Liver (tissue), 9 donors: ENCODE measurements around the gene ENTPD6. TPM values are rescaled to one million over a fixed set of nuclear protein-coding genes. Genes with fewer than 3 reads are reported as not detected.

Source experiments
- DNase-seq: peaks from one replicate; pipeline ENCODE4 v3.0.0-alpha.2; 2017; ENCODE audit warnings: low spot score
- H3K27ac ChIP-seq, 2 donors: one replicate each; pipeline ENCODE4 v1.7.0; 2013; ENCODE audit warnings: inconsistent platforms in 2 of 2, low read length in 2 of 2, control low read depth in 1 of 2, low read depth in 1 of 2, mild to moderate bottlenecking in 1 of 2
- H3K27me3 ChIP-seq, 4 donors: one replicate each; pipeline versions ENCODE4 v1.6.1 to v1.7.0; 2013; ENCODE audit warnings: low read length in 3 of 4, inconsistent platforms in 1 of 4, mild to moderate bottlenecking in 1 of 4, moderate library complexity in 1 of 4; ENCODE audit not compliant: control insufficient read depth in 4 of 4, insufficient read depth in 4 of 4
- H3K36me3 ChIP-seq, 4 donors: one replicate each; pipeline versions ENCODE4 v1.6.1 to v1.7.0; 2013; ENCODE audit warnings: low read length in 3 of 4, mild to moderate bottlenecking in 3 of 4, low read depth in 1 of 4, moderate library complexity in 1 of 4; ENCODE audit not compliant: control insufficient read depth in 4 of 4, insufficient read depth in 3 of 4
- H3K4me1 ChIP-seq, 4 donors: one replicate each; pipeline versions ENCODE4 v1.6.1 to v1.7.0; 2013; ENCODE audit warnings: low read length in 3 of 4, mild to moderate bottlenecking in 3 of 4, moderate library complexity in 1 of 4; ENCODE audit not compliant: control insufficient read depth in 4 of 4, insufficient read depth in 4 of 4
- H3K4me3 ChIP-seq, 3 donors: one replicate each; pipeline versions ENCODE4 v1.6.1 to v1.7.0; 2013; ENCODE audit warnings: low read length in 3 of 3, control low read depth in 1 of 3, low read depth in 1 of 3, mild to moderate bottlenecking in 1 of 3
- H3K9ac ChIP-seq, 2 donors: one replicate each; pipeline ENCODE4 v1.7.0; 2013; ENCODE audit warnings: low read length in 2 of 2, mild to moderate bottlenecking in 2 of 2, moderate library complexity in 2 of 2, control low read depth in 1 of 2, low read depth in 1 of 2
- H3K9me3 ChIP-seq, 4 donors: one replicate each; pipeline versions ENCODE4 v1.6.1 to v1.7.0; 2013; ENCODE audit warnings: low read length in 3 of 4; ENCODE audit not compliant: control insufficient read depth in 4 of 4
- EGR1 ChIP-seq, 2 donors: IDR thresholded peaks; 2 replicates each; pipeline ENCODE4 v1.6.1; 2016 to 2018; ENCODE audit warnings: antibody characterized with exemption in 2 of 2, low read depth in 2 of 2
- FOXA1 ChIP-seq: IDR thresholded peaks from 2 replicates; pipeline ENCODE4 v1.6.1; 2016; ENCODE audit warnings: antibody characterized with exemption
- FOXA2 ChIP-seq: IDR thresholded peaks from 2 replicates; pipeline ENCODE4 v1.6.1; 2016; ENCODE audit warnings: antibody characterized with exemption
- GABPA ChIP-seq, 2 donors: IDR thresholded peaks in 1 of 2; conservative IDR thresholded peaks in 1 of 2; 2 replicates each; pipeline ENCODE4 v1.6.1; 2016; ENCODE audit warnings: antibody characterized with exemption in 2 of 2, mild to moderate bottlenecking in 1 of 2, moderate library complexity in 1 of 2
- HNF4A ChIP-seq, 2 donors: conservative IDR thresholded peaks; 2 replicates each; pipeline ENCODE4 v1.6.1; 2016; ENCODE audit warnings: antibody characterized with exemption in 2 of 2, mild to moderate bottlenecking in 2 of 2
- HNF4G ChIP-seq: IDR thresholded peaks from 2 replicates; pipeline ENCODE4 v1.6.1; 2016; ENCODE audit warnings: antibody characterized with exemption
- JUND ChIP-seq, 2 donors: IDR thresholded peaks; 2 replicates each; pipeline ENCODE4 v1.6.1; 2016; ENCODE audit warnings: antibody characterized with exemption in 2 of 2
- NR2F2 ChIP-seq: IDR thresholded peaks from 2 replicates; pipeline ENCODE4 v1.6.1; 2016; ENCODE audit warnings: antibody characterized with exemption
- RAD21 ChIP-seq, 2 donors: IDR thresholded peaks; 2 replicates each; pipeline ENCODE4 v1.6.1; 2016; ENCODE audit warnings: antibody characterized with exemption in 2 of 2, mild to moderate bottlenecking in 2 of 2
- RXRA ChIP-seq, 2 donors: IDR thresholded peaks; 2 replicates each; pipeline ENCODE4 v1.6.1; 2017 to 2018; ENCODE audit warnings: antibody characterized with exemption in 2 of 2, mild to moderate bottlenecking in 1 of 2
- SP1 ChIP-seq: IDR thresholded peaks from 2 replicates; pipeline ENCODE4 v1.6.1; 2018; ENCODE audit warnings: antibody characterized with exemption, mild to moderate bottlenecking
- TAF1 ChIP-seq: conservative IDR thresholded peaks from 2 replicates; pipeline ENCODE4 v1.6.1; 2016; ENCODE audit warnings: antibody characterized with exemption, mild to moderate bottlenecking
- YY1 ChIP-seq: IDR thresholded peaks from 2 replicates; pipeline ENCODE4 v1.6.1; 2016; ENCODE audit warnings: antibody characterized with exemption, mild to moderate bottlenecking
- WGBS: extraction: QIAGEN DNeasy Blood & Tissue Kit; methylation state at CpG from one replicate; pipeline ENCODE4 v1.1.7; 2013; 5-methylcytosine and 5-hydroxymethylcytosine counted together
- polyA plus RNA-seq, 2 donors: library from polyadenylated mRNA; stranded (reverse) in 1 of 2; unstranded in 1 of 2; fragments of 200-250 nt in 1 of 2; fragments of >200 nt in 1 of 2; fragmentation: Nextera tagmentation in 1 of 2; extraction: Ambion mirVana in 1 of 2; gene quantifications; one replicate each; pipeline versions ENCODE4 v1.2.1 to v1.2.3, GENCODE V29; 2013 to 2015
- total RNA-seq, 2 donors: library from RNA; depleted of rRNA; stranded (reverse); fragments of >200 nt; gene quantifications; one replicate each; pipeline ENCODE4 v1.2.3, GENCODE V29; 2014
- TF ChIP-seq, protein P1 (sequence below): fragments of 150-350 bp; IDR thresholded peaks from 2 replicates; pipeline ENCODE4 v1.5.1; 2017; ENCODE audit warnings: improper control_type of control experiment, low read depth, low read length; ENCODE audit not compliant: missing input control
- TF ChIP-seq, protein P2 (sequence below): IDR thresholded peaks from 2 replicates; pipeline ENCODE4 v1.6.1; 2016; ENCODE audit warnings: antibody characterized with exemption
- TF ChIP-seq, protein P3 (sequence below): IDR thresholded peaks from 2 replicates; pipeline ENCODE4 v1.6.1; 2016; ENCODE audit warnings: antibody characterized with exemption
- TF ChIP-seq, protein P4 (sequence below): IDR thresholded peaks from 2 replicates; pipeline ENCODE4 v1.6.1; 2016; ENCODE audit warnings: antibody characterized with exemption
- TF ChIP-seq, protein P5 (sequence below): IDR thresholded peaks from 2 replicates; pipeline ENCODE4 v1.6.1; 2016; ENCODE audit warnings: antibody characterized with exemption, mild to moderate bottlenecking
- donor health status: healthy.
- donor health status: healthy.
- donor health status: healthy.
- donor health status: healthy.
- donor health status: healthy.

ENTPD6 gene
- total and polyA plus RNA-seq, 4 donors, result 14.9 to 29.9 (median 24.4) TPM

DNA sequence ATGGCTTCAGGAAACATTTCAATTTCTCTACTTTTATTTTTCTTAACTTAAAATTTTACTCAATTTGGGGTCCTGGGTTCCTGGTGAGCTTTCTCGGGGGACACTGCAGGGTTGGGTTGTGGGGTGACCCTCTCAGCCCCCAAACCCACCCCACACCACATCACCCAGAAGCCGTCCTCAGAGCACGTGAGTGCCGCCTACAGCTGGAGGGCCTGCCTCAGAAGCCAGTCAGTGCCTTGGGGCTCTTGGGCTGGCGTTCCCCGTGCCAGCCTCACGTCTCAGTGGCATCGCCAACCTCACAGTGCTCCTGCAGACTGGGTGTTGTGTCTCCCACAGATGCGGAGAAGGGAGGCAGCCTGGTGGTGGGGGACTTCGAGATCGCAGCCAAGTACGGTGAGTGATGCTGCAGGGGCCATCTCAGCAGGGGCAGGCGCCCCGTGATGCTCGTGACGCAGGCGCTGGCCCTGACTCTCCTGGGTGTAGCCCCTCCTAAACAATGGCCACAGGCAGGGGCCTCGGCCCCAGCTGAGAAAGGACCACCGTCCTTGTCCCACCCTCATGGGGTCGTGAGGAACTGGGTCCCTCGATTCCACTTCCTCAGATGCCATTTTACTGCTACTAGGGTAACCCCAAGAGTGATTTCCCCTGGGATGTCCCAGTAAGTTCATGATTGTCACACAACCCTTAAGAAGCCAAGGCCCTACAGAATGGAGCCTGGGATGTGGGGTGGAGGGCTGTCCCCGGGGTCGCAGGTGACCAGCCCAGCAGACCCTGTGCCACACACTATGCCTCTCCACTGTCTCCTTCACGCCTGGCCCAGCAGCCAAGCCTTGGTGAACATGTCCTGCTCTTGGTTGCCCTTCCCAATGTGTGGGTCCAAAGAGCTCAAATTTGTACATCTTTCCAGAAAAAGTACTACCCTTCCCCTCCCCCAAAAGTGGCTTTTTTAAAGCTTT lies 28.5 kb downstream of the ENTPD6 start:
- peaks cover 8 to 26% (median 18%) of the 10 kb centered on the region in 4 donors for H3K4me1 ChIP-seq
- TF ChIP-seq, protein P1, sequence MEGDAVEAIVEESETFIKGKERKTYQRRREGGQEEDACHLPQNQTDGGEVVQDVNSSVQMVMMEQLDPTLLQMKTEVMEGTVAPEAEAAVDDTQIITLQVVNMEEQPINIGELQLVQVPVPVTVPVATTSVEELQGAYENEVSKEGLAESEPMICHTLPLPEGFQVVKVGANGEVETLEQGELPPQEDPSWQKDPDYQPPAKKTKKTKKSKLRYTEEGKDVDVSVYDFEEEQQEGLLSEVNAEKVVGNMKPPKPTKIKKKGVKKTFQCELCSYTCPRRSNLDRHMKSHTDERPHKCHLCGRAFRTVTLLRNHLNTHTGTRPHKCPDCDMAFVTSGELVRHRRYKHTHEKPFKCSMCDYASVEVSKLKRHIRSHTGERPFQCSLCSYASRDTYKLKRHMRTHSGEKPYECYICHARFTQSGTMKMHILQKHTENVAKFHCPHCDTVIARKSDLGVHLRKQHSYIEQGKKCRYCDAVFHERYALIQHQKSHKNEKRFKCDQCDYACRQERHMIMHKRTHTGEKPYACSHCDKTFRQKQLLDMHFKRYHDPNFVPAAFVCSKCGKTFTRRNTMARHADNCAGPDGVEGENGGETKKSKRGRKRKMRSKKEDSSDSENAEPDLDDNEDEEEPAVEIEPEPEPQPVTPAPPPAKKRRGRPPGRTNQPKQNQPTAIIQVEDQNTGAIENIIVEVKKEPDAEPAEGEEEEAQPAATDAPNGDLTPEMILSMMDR, result no peak
- TF ChIP-seq HNF4G, result no peak
- TF ChIP-seq, protein P2, sequence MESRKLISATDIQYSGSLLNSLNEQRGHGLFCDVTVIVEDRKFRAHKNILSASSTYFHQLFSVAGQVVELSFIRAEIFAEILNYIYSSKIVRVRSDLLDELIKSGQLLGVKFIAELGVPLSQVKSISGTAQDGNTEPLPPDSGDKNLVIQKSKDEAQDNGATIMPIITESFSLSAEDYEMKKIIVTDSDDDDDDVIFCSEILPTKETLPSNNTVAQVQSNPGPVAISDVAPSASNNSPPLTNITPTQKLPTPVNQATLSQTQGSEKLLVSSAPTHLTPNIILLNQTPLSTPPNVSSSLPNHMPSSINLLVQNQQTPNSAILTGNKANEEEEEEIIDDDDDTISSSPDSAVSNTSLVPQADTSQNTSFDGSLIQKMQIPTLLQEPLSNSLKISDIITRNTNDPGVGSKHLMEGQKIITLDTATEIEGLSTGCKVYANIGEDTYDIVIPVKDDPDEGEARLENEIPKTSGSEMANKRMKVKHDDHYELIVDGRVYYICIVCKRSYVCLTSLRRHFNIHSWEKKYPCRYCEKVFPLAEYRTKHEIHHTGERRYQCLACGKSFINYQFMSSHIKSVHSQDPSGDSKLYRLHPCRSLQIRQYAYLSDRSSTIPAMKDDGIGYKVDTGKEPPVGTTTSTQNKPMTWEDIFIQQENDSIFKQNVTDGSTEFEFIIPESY, result no peak
- no peaks in the 10 kb centered on the region for H3K9me3 ChIP-seq
- peaks cover 0 to 11% (median 0%) of the 10 kb centered on the region in 4 donors for H3K36me3 ChIP-seq
- no peak overlapping the region for H3K27ac ChIP-seq
- DNase-seq, result no peak
- 96% methylated on average over 24 of the region's 24 CpGs for WGBS
- no peak overlapping the region for H3K4me3 ChIP-seq
- H3K9ac ChIP-seq, result no peak overlapping the region
- no peaks in the 10 kb centered on the region for H3K27me3 ChIP-seq

DNA sequence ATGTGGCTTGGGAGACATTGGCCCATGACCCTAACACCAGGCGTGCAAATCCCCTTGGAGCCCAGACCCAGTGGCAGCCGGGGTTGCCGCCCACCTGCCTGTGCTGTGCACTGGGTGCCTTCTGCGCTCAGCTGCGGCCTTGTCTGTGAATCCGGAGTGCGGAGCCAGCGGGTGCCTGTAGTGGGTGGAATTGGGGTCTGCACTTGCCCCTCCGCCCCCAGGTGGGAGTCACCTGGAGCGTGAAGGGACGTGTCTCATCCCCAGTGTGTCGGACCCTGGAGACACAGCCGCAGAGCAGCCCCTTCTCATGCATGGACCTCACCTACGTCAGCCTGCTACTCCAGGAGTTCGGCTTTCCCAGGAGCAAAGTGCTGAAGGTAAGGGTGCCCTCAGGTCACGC lies 29.4 kb downstream of the ENTPD6 start:
- no peak for DNase-seq
- no peak overlapping the region for H3K4me3 ChIP-seq
- no peak overlapping the region for H3K9ac ChIP-seq
- 98% methylated on average over 16 of the region's 16 CpGs for WGBS
- no peak overlapping the region for H3K27ac ChIP-seq
- peaks cover 8 to 26% (median 18%) of the 10 kb centered on the region in 4 donors for H3K4me1 ChIP-seq
- TF ChIP-seq JUND (IDR thresholded peaks at IDR 0.05), result no peak
- TF ChIP-seq, protein P3, sequence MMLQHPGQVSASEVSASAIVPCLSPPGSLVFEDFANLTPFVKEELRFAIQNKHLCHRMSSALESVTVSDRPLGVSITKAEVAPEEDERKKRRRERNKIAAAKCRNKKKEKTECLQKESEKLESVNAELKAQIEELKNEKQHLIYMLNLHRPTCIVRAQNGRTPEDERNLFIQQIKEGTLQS, result no peak
- no peak for TF ChIP-seq FOXA1
- TF ChIP-seq GABPA (IDR thresholded peaks at IDR 0.05 in 1 of 2, conservative IDR thresholded peaks at IDR 0.05 in 1 of 2), result no peak
- no peak for TF ChIP-seq HNF4G
- TF ChIP-seq NR2F2, result no peak
- TF ChIP-seq RAD21 (IDR thresholded peaks at IDR 0.05), result no peak
- no peak for TF ChIP-seq EGR1 (IDR thresholded peaks at IDR 0.05; ENCODE audit: low read depth in 2 of 2)
- no peak for TF ChIP-seq SP1
- no peak for TF ChIP-seq YY1
- TF ChIP-seq, protein P2, result no peak
- no peak for TF ChIP-seq HNF4A (conservative IDR thresholded peaks at IDR 0.05)
- TF ChIP-seq, protein P4, sequence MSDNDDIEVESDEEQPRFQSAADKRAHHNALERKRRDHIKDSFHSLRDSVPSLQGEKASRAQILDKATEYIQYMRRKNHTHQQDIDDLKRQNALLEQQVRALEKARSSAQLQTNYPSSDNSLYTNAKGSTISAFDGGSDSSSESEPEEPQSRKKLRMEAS, result no peak
- no peak for TF ChIP-seq RXRA (IDR thresholded peaks at IDR 0.05)
- TF ChIP-seq, protein P5, sequence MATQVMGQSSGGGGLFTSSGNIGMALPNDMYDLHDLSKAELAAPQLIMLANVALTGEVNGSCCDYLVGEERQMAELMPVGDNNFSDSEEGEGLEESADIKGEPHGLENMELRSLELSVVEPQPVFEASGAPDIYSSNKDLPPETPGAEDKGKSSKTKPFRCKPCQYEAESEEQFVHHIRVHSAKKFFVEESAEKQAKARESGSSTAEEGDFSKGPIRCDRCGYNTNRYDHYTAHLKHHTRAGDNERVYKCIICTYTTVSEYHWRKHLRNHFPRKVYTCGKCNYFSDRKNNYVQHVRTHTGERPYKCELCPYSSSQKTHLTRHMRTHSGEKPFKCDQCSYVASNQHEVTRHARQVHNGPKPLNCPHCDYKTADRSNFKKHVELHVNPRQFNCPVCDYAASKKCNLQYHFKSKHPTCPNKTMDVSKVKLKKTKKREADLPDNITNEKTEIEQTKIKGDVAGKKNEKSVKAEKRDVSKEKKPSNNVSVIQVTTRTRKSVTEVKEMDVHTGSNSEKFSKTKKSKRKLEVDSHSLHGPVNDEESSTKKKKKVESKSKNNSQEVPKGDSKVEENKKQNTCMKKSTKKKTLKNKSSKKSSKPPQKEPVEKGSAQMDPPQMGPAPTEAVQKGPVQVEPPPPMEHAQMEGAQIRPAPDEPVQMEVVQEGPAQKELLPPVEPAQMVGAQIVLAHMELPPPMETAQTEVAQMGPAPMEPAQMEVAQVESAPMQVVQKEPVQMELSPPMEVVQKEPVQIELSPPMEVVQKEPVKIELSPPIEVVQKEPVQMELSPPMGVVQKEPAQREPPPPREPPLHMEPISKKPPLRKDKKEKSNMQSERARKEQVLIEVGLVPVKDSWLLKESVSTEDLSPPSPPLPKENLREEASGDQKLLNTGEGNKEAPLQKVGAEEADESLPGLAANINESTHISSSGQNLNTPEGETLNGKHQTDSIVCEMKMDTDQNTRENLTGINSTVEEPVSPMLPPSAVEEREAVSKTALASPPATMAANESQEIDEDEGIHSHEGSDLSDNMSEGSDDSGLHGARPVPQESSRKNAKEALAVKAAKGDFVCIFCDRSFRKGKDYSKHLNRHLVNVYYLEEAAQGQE, result no peak
- TF ChIP-seq TAF1, result no peak
- TF ChIP-seq, protein P1, result no peak
- TF ChIP-seq FOXA2, result no peak
- H3K36me3 ChIP-seq, result peaks cover 0 to 10% (median 0%) of the 10 kb centered on the region in 4 donors
- no peaks in the 10 kb centered on the region for H3K27me3 ChIP-seq
- no peaks in the 10 kb centered on the region for H3K9me3 ChIP-seq
